AG10803 (cell line): ENCODE data around the gene SIGLEC14.

Experiments
- DNase-seq: peaks from one replicate; pipeline ENCODE4 v3.0.0; 2010; ENCODE audit warnings: low read depth
- H3K4me3 ChIP-seq: 2 replicates; pipeline ENCODE4 v1.5.1; 2011; ENCODE audit warnings: mild to moderate bottlenecking, low read length, control low read depth
- CTCF ChIP-seq: conservative IDR thresholded peaks from 2 replicates; pipeline ENCODE4 v1.5.1; 2011; ENCODE audit warnings: mild to moderate bottlenecking, low read length, control low read depth, inconsistent platforms

SIGLEC14 gene

DNA sequence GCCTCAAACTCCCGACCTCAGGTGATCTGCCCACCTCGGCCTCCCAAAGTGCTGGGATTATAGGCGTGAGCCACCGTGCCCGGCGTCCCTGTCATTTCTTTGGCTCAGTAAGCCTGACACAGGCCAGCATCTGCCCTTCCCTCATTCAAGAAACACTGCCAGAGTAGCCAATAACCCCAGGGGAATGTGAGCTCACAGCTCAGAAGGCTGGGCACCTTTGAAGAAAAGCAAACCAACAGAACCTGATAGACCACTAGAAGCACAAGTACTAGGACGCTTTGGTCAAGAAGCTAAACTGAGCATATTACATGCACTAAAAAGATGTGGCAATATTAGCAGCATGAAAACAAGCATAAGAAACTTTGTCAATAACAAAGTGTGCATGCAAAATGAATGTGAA lies 30.6 kb downstream of the SIGLEC14 start:
- H3K4me3 ChIP-seq = no peak overlapping the region
- DNase-seq = no peak
- no peak for TF ChIP-seq CTCF

DNA sequence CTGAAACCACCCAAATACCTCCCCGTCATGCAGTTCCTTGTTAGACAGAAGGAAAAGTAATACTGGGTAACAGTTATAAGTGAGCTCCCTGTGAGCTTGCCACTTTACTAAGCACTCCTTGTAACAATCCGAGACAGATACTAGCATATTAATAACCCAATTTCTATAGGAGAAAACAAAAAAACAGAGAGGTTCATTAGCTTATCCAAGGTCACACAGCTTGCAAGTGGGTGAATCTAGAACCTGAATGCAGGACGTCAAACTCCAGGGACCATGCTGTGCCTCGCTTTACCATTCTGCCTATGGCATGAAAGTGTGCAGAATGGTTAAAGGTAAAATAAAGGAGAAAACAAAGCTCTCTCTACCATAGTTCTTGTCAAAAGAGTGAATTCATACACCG lies 31.8 kb downstream of the SIGLEC14 start:
- no peak for TF ChIP-seq CTCF
- DNase-seq = no peak

GRCh38 chr19:51610576-51610975 lies 36.0 kb downstream of the SIGLEC14 start:
- no peak for DNase-seq
- TF ChIP-seq CTCF = no peak
- H3K4me3 ChIP-seq = no peak overlapping the region

More for the DNA sequence above, 31.8 kb downstream of the SIGLEC14 start:
- H3K4me3 ChIP-seq = no peak overlapping the region

GRCh38 chr19:51607920-51608562 lies 38.6 kb downstream of the SIGLEC14 start:
- peak; percentile 82 for TF ChIP-seq CTCF
- DNase-seq = peak; percentile 73

GRCh38 chr19:51607077-51607476 lies 39.5 kb downstream of the SIGLEC14 start:
- TF ChIP-seq CTCF = no peak
- no peak for DNase-seq
- no peak overlapping the region for H3K4me3 ChIP-seq

More at GRCh38 chr19:51607920-51608562, 38.6 kb downstream of the SIGLEC14 start:
- H3K4me3 ChIP-seq = no peak overlapping the region

GRCh38 chr19:51602189-51602854 lies 44.3 kb downstream of the SIGLEC14 start:
- DNase-seq = no peak
- no peak overlapping the region for H3K4me3 ChIP-seq
- no peak for TF ChIP-seq CTCF
